IMR-90 (cell line): ENCODE data around the gene ATP5ME. TPM values are rescaled to one million over a fixed set of nuclear protein-coding genes. Genes with fewer than 3 reads are reported as not detected.
"Not testable (repeated sequence)": the region's sequence is repeated elsewhere in the genome, so short reads cannot be mapped to it uniquely, and the experiment has no call there.

Experiments
- ATAC-seq: fragments of 200-7000 bp; cut with Tn5 transposase; 2 replicates; pipeline ENCODE4 v1.9.1; 2020; ENCODE audit warnings: low read depth, mild to moderate bottlenecking, moderate library complexity
- BruUV-seq: library from RNA; stranded (reverse); fragments of 400-500 nt; replicated peaks from 2 replicates; lab custom pipeline; 2021; lab: Mats Ljungman, UMichigan
- CTCF ChIA-PET: fragments of 300-600 bp; formaldehyde crosslinking; extraction: SDS; loops from one replicate; lab custom pipeline; 2021; ENCODE audit warnings: antibody characterized with exemption; lab: Yijun Ruan, JAX
- POLR2A ChIA-PET: fragments of 300-600 bp; sonication (Branson Sonifier 250); formaldehyde crosslinking; loops from one replicate; lab custom pipeline; 2022; ENCODE audit warnings: antibody characterized with exemption; ENCODE audit not compliant: unreplicated experiment; lab: Charles Lee
- DNase-seq: peaks from one replicate; pipeline ENCODE4 v3.0.0; 2013
- H2AFZ ChIP-seq: replicated peaks from 2 replicates; pipeline ENCODE3; 2013; ENCODE audit warnings: low read length, mild to moderate bottlenecking; ENCODE audit not compliant: poor library complexity
- H2AK5ac ChIP-seq: 2 replicates; pipeline ENCODE4 v1.6.1; 2013; ENCODE audit warnings: low read depth, low read length, inconsistent platforms
- H2AK9ac ChIP-seq: replicated peaks from 2 replicates; pipeline ENCODE3; 2013; ENCODE audit warnings: mild to moderate bottlenecking, low read depth, low read length, moderate library complexity; ENCODE audit not compliant: poor library complexity
- H2BK120ac ChIP-seq: 2 replicates; pipeline ENCODE4 v1.6.1; 2013; ENCODE audit warnings: low read depth, low read length, inconsistent platforms
- H2BK15ac ChIP-seq: 3 replicates; pipeline ENCODE4 v1.6.1; 2013; ENCODE audit warnings: low read depth, low read length, inconsistent platforms
- H2BK20ac ChIP-seq: 2 replicates; pipeline ENCODE4 v1.6.1; 2013; ENCODE audit warnings: low read depth, mild to moderate bottlenecking, inconsistent platforms, low read length, moderate library complexity
- H2BK5ac ChIP-seq: 2 replicates; pipeline ENCODE4 v1.6.1; 2013; ENCODE audit warnings: mild to moderate bottlenecking, low read depth, low read length, inconsistent platforms; ENCODE audit not compliant: poor library complexity, severe bottlenecking
- H3K14ac ChIP-seq: replicated peaks from 2 replicates; pipeline ENCODE4 v1.6.1; 2013; ENCODE audit warnings: low read depth, low read length, inconsistent platforms
- H3K18ac ChIP-seq: 2 replicates; pipeline ENCODE4 v1.6.1; 2013; ENCODE audit warnings: low read depth, low read length, control low read depth
- H3K23ac ChIP-seq: 2 replicates; pipeline ENCODE4 v1.6.1; 2013; ENCODE audit warnings: low read depth, low read length, inconsistent platforms
- H3K27ac ChIP-seq: 2 replicates; pipeline ENCODE4 v1.5.1; 2013; ENCODE audit warnings: mild to moderate bottlenecking, control low read depth, low read length; ENCODE audit not compliant: insufficient read depth
- H3K27me3 ChIP-seq: 2 replicates; pipeline ENCODE4 v1.6.1; 2013; ENCODE audit warnings: low read length; ENCODE audit not compliant: control insufficient read depth, insufficient read depth
- H3K36me3 ChIP-seq: 2 replicates; pipeline ENCODE4 v1.6.1; 2013; ENCODE audit warnings: low read length, mixed read lengths; ENCODE audit not compliant: control insufficient read depth, insufficient read depth
- H3K4ac ChIP-seq: 2 replicates; pipeline ENCODE4 v1.6.1; 2013; ENCODE audit warnings: low read depth, low read length, inconsistent platforms
- H3K4me1 ChIP-seq: 2 replicates; pipeline ENCODE4 v1.6.1; 2013; ENCODE audit warnings: low read length, mixed read lengths; ENCODE audit not compliant: control insufficient read depth, insufficient read depth
- H3K4me2 ChIP-seq: 2 replicates; pipeline ENCODE4 v1.6.1; 2013; ENCODE audit warnings: low read depth, mild to moderate bottlenecking, control low read depth, low read length, moderate library complexity
- H3K4me3 ChIP-seq: 2 replicates; pipeline ENCODE4 v1.5.1; 2013; ENCODE audit warnings: low read depth, mild to moderate bottlenecking, control low read depth, low read length, moderate library complexity; ENCODE audit not compliant: insufficient read depth
- H3K56ac ChIP-seq: 2 replicates; pipeline ENCODE4 v1.6.1; 2013; ENCODE audit warnings: low read length, inconsistent platforms; ENCODE audit not compliant: insufficient read depth; ENCODE audit errors: extremely low read depth
- H3K79me1 ChIP-seq, 2 experiments: 2 replicates each; pipeline ENCODE4 v1.6.1; 2013; ENCODE audit warnings: low read length in 2 of 2, inconsistent platforms in 1 of 2, low read depth in 1 of 2
- H3K9ac ChIP-seq: 2 replicates; pipeline ENCODE4 v1.6.1; 2013; ENCODE audit warnings: low read depth, low read length, control low read depth
- H3K9me1 ChIP-seq: 2 replicates; pipeline ENCODE4 v1.6.1; 2013; ENCODE audit warnings: low read length, inconsistent platforms; ENCODE audit not compliant: insufficient read depth
- H3K9me3 ChIP-seq: 2 replicates; pipeline ENCODE4 v1.6.1; 2013; ENCODE audit warnings: low read length; ENCODE audit not compliant: control insufficient read depth, insufficient read depth
- H4K20me1 ChIP-seq: 2 replicates; pipeline ENCODE4 v1.6.1; 2013; ENCODE audit warnings: low read length, inconsistent platforms; ENCODE audit not compliant: insufficient read depth
- H4K5ac ChIP-seq: 2 replicates; pipeline ENCODE4 v1.6.1; 2013; ENCODE audit warnings: mild to moderate bottlenecking, low read depth, low read length, control low read depth
- H4K8ac ChIP-seq, 2 experiments: 2 replicates each; pipeline ENCODE4 v1.6.1; 2013; ENCODE audit warnings: low read depth in 2 of 2, low read length in 2 of 2, control low read depth in 1 of 2, inconsistent platforms in 1 of 2
- H4K91ac ChIP-seq: 2 replicates; pipeline ENCODE4 v1.6.1; 2013; ENCODE audit warnings: low read depth, low read length, inconsistent platforms; ENCODE audit not compliant: insufficient read depth
- MAZ ChIP-seq: IDR thresholded peaks from 2 replicates; pipeline ENCODE4 v1.6.1; 2012; ENCODE audit warnings: low read depth, mild to moderate bottlenecking, low read length, improper control_type of control experiment, moderate library complexity, borderline replicate concordance
- RAD21 ChIP-seq: IDR thresholded peaks from 2 replicates; pipeline ENCODE4 v1.6.1; 2012; ENCODE audit warnings: low read length, improper control_type of control experiment
- WGBS, 2 experiments: methylation state at CpG; one replicate each; pipeline versions ENCODE4 v1.1.5 to v1.1.7; 2013; ENCODE audit warnings: missing lambda C conversion rate in 2 of 2; ENCODE audit not compliant: insufficient read length in 1 of 2; ENCODE audit errors: extremely low coverage in 2 of 2; 5-methylcytosine and 5-hydroxymethylcytosine counted together
- dilution Hi-C: fragments of 300-500 bp; cut with HindIII; formaldehyde crosslinking; loops from one replicate; pipeline ENCODE4 v1.14.3; 2018; ENCODE audit warnings: low sequenced_read_pairs; ENCODE audit not compliant: unreplicated experiment
- in situ Hi-C: fragments of 300-500 bp; cut with MboI; formaldehyde crosslinking; loops from 3 replicates; pipeline ENCODE4 v1.14.3; 2019; ENCODE audit warnings: low sequenced_read_pairs, inconsistent platforms, mixed read lengths
- intact Hi-C: fragments of 100-400 bp; cut with micrococcal nuclease; formaldehyde crosslinking; loops from 2 replicates; pipeline ENCODE4 v1.10.0; 2022
- polyA plus RNA-seq, 3 experiments: library from polyadenylated mRNA; depleted of rRNA; stranded (reverse); fragments of >200 nt; gene quantifications; 2 replicates each; pipeline ENCODE4 v1.2.3, GENCODE V29; 2012; ENCODE audit warnings: low replicate concordance in 1 of 3
- total RNA-seq: library from RNA; depleted of rRNA; stranded (reverse); fragments of >200 nt; gene quantifications from 2 replicates; pipeline ENCODE4 v1.2.3, GENCODE V29; 2012

Gene ATP5ME
- total and polyA plus RNA-seq, 2 of the 4 experiments (the other 2 are of a cell fraction) = 39.3 to 603 TPM

DNA sequence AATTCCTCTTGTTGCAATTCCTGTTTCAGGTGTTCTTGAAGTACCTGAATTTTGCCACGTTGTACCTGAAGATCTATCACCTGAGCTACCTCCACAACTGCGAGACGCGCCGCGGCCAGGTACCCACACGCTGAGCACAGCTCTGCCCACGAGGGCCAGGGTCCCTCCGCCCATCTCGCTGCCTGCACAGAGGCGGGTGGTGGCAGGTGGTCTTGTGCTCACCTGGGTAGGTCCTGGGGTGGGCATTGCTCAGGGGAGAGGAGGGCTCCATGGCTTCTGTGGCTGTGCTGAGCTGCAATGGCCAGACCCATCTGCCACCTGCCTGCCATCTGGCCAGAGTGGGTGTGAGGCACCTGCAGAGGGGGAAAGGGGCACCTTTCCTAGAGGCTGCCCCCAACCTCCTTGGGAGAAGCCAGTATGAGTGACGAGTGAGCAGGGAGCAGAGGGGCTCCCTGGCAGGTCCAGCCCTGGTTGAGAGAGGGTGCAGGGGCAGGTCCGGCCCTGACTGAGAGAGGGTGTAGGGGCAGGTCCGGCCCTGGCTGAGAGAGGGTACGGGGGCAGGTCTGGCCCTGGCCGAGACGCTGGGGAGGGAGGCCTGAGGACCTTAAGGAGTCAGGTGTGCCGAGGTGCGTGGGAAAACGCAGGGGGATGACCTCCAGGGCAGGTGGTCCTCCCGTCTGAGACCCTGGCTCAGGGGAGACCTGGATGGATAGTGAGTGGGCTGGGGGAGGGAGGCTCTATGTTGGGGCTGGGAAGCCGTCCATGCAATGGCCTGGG is 38.0 kb downstream of the ATP5ME start:
- CTCF ChIA-PET = no interaction called here

DNA sequence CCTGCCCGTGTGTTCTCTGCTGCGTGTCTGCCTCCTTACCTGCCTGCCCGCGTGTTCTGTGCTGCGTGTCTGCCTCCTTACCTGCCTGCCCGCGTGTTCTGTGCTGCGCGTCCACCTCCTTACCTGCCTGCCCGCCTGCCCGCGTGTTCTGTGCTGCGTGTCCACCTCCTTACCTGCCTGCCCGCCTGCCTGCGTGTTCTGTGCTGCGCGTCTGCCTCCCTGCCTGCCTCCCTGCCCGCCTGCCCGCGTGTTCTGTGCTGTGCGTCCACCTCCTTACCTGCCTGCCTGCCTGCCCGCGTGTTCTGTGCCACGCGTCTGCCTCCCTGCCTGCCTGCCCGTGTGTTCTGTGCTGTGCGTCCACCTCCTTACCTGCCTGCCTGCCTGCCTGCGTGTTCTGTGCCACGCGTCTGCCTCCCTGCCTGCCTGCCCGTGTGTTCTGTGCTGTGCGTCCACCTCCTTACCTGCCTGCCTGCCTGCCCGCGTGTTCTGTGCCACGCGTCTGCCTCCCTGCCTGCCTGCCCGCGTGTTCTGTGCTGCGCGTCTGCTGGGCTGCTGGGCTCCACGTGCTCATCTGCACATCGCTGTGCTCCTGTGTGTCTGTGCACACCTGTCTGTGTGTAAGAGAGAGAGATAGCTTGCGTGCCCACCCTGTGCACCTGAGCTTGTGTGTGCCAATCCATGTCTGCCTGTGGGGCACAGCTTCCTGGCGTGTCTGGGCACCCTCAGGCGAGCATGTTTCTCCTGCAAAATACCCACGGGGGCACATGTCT is 38.8 kb downstream of the ATP5ME start:
- H3K9me1 ChIP-seq, in situ Hi-C loops, H2AFZ ChIP-seq, ATAC-seq, H3K79me1 ChIP-seq, H3K27ac ChIP-seq, H4K8ac ChIP-seq, H2AK9ac ChIP-seq, H2BK20ac ChIP-seq, H3K27me3 ChIP-seq, H4K5ac ChIP-seq, H2BK120ac ChIP-seq, H3K56ac ChIP-seq, H3K4me2 ChIP-seq, H3K4me3 ChIP-seq, dilution Hi-C loops, H3K23ac ChIP-seq, H2AK5ac ChIP-seq, H4K91ac ChIP-seq, H2BK15ac ChIP-seq, H4K20me1 ChIP-seq, H3K18ac ChIP-seq, DNase-seq, H3K14ac ChIP-seq, H3K9ac ChIP-seq, POLR2A ChIA-PET, H2BK5ac ChIP-seq, H3K4ac ChIP-seq, intact Hi-C loops, CTCF ChIA-PET, BruUV-seq, H3K4me1 ChIP-seq, H3K36me3 ChIP-seq: not testable (repeated sequence)
- H3K9me3 ChIP-seq = peaks cover 21% of the 10 kb centered on the region
- WGBS, 2 experiments = 82% methylated on average over 11 of the region's 46 CpGs; no CpG with 5 or more reads in 1 of the 2 experiments

More for the DNA sequence above, 38.0 kb downstream of the ATP5ME start:
- H2AK9ac ChIP-seq = no peak overlapping the region
- H4K20me1 ChIP-seq = no peaks in the 10 kb centered on the region
- WGBS, 2 experiments = 47% methylated on average over 2 of the region's 22 CpGs; no CpG with 5 or more reads in 1 of the 2 experiments
- no peak overlapping the region for H3K9ac ChIP-seq
- no peak overlapping the region for H4K91ac ChIP-seq
- POLR2A ChIA-PET = no interaction called here
- no peaks in the 10 kb centered on the region for H3K36me3 ChIP-seq
- dilution Hi-C loops (no loop called here), in situ Hi-C loops (no loop called here), intact Hi-C loops (no loop called here)
- no peak overlapping the region for H2AK5ac ChIP-seq
- no peak overlapping the region for H3K4ac ChIP-seq
- no peak overlapping the region for H3K14ac ChIP-seq
- H2BK120ac ChIP-seq = no peak overlapping the region
- H3K4me3 ChIP-seq = no peak overlapping the region
- DNase-seq = no peak
- H3K56ac ChIP-seq = no peak overlapping the region
- no peak overlapping the region for H2BK20ac ChIP-seq
- H2BK5ac ChIP-seq = no peak overlapping the region
- BruUV-seq = no TSS peak
- H3K9me1 ChIP-seq = no peaks in the 10 kb centered on the region
- TF ChIP-seq MAZ (no peak), RAD21 (no peak)
- H4K8ac ChIP-seq = no peak overlapping the region
- H3K18ac ChIP-seq = no peak overlapping the region
- H2AFZ ChIP-seq = peak overlapping the region; percentile 2
- no peak overlapping the region for H3K4me2 ChIP-seq
- H3K4me1 ChIP-seq = no peaks in the 10 kb centered on the region
- H4K5ac ChIP-seq = no peak overlapping the region
- H3K27ac ChIP-seq = no peak overlapping the region
- no peak overlapping the region for H3K23ac ChIP-seq
- H3K27me3 ChIP-seq = no peaks in the 10 kb centered on the region
- no peak overlapping the region for H2BK15ac ChIP-seq
- H3K79me1 ChIP-seq = no peaks in the 10 kb centered on the region
- ATAC-seq = no peak
- peaks cover 19% of the 10 kb centered on the region for H3K9me3 ChIP-seq
